Liver (tissue), 3 donors: ENCODE measurements around the gene RAPGEF6.

ENCODE experiments used
- ATF3 ChIP-seq: IDR thresholded peaks from 2 replicates; pipeline ENCODE4 v1.6.1; 2016; ENCODE audit warnings: antibody characterized with exemption
- CTCF ChIP-seq: fragments of 150-350 bp; IDR thresholded peaks from 2 replicates; pipeline ENCODE4 v1.5.1; 2017; ENCODE audit warnings: improper control_type of control experiment, low read depth, low read length; ENCODE audit not compliant: missing input control
- EGR1 ChIP-seq, 2 donors: IDR thresholded peaks; 2 replicates each; pipeline ENCODE4 v1.6.1; 2016 to 2018; ENCODE audit warnings: antibody characterized with exemption in 2 of 2, low read depth in 2 of 2
- FOXA1 ChIP-seq: IDR thresholded peaks from 2 replicates; pipeline ENCODE4 v1.6.1; 2016; ENCODE audit warnings: antibody characterized with exemption
- GABPA ChIP-seq, 2 donors: IDR thresholded peaks in 1 of 2; conservative IDR thresholded peaks in 1 of 2; 2 replicates each; pipeline ENCODE4 v1.6.1; 2016; ENCODE audit warnings: antibody characterized with exemption in 2 of 2, mild to moderate bottlenecking in 1 of 2, moderate library complexity in 1 of 2
- HNF4G ChIP-seq: IDR thresholded peaks from 2 replicates; pipeline ENCODE4 v1.6.1; 2016; ENCODE audit warnings: antibody characterized with exemption
- JUND ChIP-seq, 2 donors: IDR thresholded peaks; 2 replicates each; pipeline ENCODE4 v1.6.1; 2016; ENCODE audit warnings: antibody characterized with exemption in 2 of 2
- MAX ChIP-seq: IDR thresholded peaks from 2 replicates; pipeline ENCODE4 v1.6.1; 2016; ENCODE audit warnings: antibody characterized with exemption
- NR2F2 ChIP-seq: IDR thresholded peaks from 2 replicates; pipeline ENCODE4 v1.6.1; 2016; ENCODE audit warnings: antibody characterized with exemption
- RAD21 ChIP-seq, 2 donors: IDR thresholded peaks; 2 replicates each; pipeline ENCODE4 v1.6.1; 2016; ENCODE audit warnings: antibody characterized with exemption in 2 of 2, mild to moderate bottlenecking in 2 of 2
- REST ChIP-seq: IDR thresholded peaks from 2 replicates; pipeline ENCODE4 v1.6.1; 2016; ENCODE audit warnings: antibody characterized with exemption, mild to moderate bottlenecking
- SP1 ChIP-seq: IDR thresholded peaks from 2 replicates; pipeline ENCODE4 v1.6.1; 2018; ENCODE audit warnings: antibody characterized with exemption, mild to moderate bottlenecking
- TAF1 ChIP-seq: conservative IDR thresholded peaks from 2 replicates; pipeline ENCODE4 v1.6.1; 2016; ENCODE audit warnings: antibody characterized with exemption, mild to moderate bottlenecking
- YY1 ChIP-seq: IDR thresholded peaks from 2 replicates; pipeline ENCODE4 v1.6.1; 2016; ENCODE audit warnings: antibody characterized with exemption, mild to moderate bottlenecking
- donor health status: healthy.
- donor health status: healthy.

DNA sequence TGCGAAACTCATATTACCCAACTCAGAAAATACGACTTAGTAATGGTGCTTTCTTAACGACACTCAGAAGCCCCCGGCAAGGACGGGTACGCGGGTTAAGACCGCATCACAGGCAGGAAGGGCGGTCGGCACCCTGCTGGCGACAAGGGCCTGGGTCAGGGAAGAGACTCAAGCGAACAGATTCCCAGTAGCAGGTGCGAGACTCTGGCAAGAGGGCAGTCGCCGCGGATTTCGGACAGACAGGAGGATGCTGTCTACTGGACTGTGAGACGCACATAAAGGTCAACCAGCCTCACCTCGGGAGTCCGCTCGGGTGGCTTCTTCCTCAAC is 398 bp downstream of the RAPGEF6 start:
- TF ChIP-seq CTCF (no peak), REST (no peak), ATF3 (no peak), JUND (IDR thresholded peaks at IDR 0.05) (no peak), HNF4G (no peak), RAD21 (IDR thresholded peaks at IDR 0.05) (no peak), MAX (no peak), YY1 (no peak), TAF1 (no peak), EGR1 (IDR thresholded peaks at IDR 0.05; ENCODE audit: low read depth in 2 of 2) (no peak), FOXA1 (no peak), SP1 (no peak), GABPA (IDR thresholded peaks at IDR 0.05 in 1 of 2, conservative IDR thresholded peaks at IDR 0.05 in 1 of 2) (no peak), NR2F2 (no peak)
